GM12878 (cell line): ENCODE data around the gene AFMID.

Experiments
- PAX8 ChIP-seq: fragments of 450-650 bp; IDR thresholded peaks from 2 replicates; pipeline ENCODE4 v1.6.1; 2017; ENCODE audit warnings: mild to moderate bottlenecking, moderate library complexity
- TCF7 ChIP-seq: IDR thresholded peaks from 2 replicates; pipeline ENCODE4 v1.6.1; 2014; ENCODE audit warnings: antibody characterized with exemption, borderline replicate concordance

GRCh38 chr17:78241277-78242023 lies 54.3 kb downstream of the AFMID start:
- TF ChIP-seq PAX8, result no peak
- no peak for TF ChIP-seq TCF7
